Mucosa of descending colon (tissue), 3 donors: ENCODE results near the gene XKR3. TPM values are rescaled to one million over a fixed set of nuclear protein-coding genes. Genes with fewer than 3 reads are reported as not detected.

ENCODE experiments used
- ATAC-seq: fragments of 200-7000 bp; cut with Tn5 transposase; one replicate; pipeline ENCODE4 v1.9.1; 2020; ENCODE audit warnings: mild to moderate bottlenecking, moderate library complexity
- DNase-seq, 3 donors: peaks; one replicate each; pipeline ENCODE4 v3.0.0-alpha.2; 2020
- H3K36me3 ChIP-seq: fragments of 200-600 bp; one replicate; pipeline ENCODE4 v1.8.0; 2021; ENCODE audit warnings: low read depth, mild to moderate bottlenecking
- H3K4me1 ChIP-seq: fragments of 200-600 bp; one replicate; pipeline ENCODE4 v1.8.0; 2021; ENCODE audit warnings: low read depth, mild to moderate bottlenecking
- H3K4me3 ChIP-seq: fragments of 200-600 bp; one replicate; pipeline ENCODE4 v1.8.0; 2021; ENCODE audit warnings: mild to moderate bottlenecking
- H3K9me3 ChIP-seq: fragments of 200-600 bp; one replicate; pipeline ENCODE4 v1.8.0; 2021; ENCODE audit warnings: mild to moderate bottlenecking
- CTCF ChIP-seq: fragments of 200-600 bp; IDR thresholded peaks from one replicate; pipeline ENCODE4 v1.8.0; 2022; ENCODE audit warnings: antibody characterized with exemption, mild to moderate bottlenecking
- intact Hi-C, 2 donors: fragments of 100-400 bp; cut with DNase I in 1 of 2; cut with micrococcal nuclease in 1 of 2; formaldehyde crosslinking; loops; one replicate each; pipeline versions ENCODE4 v1.11.0 to v1.11.1; 2022; cut with DNase I, micrococcal nuclease
- total RNA-seq, 3 donors: library from RNA; stranded (reverse); fragmentation: NEBNext Ultra II Directional in 2 of 3; extraction: Animal tissue kit (Norgen Biotek cat#: 25700) in 2 of 3; gene quantifications; one replicate each; pipeline versions ENCODE4 v1.2.1 to v1.2.4, GENCODE V29; 2021 to 2023
- donor health status: DM: no; HTN: no; CAD: no; lungs with moderate emphysema.
- donor health status: DM: no; HTN: no; CAD: no.
- donor health status: DM: no; HTN: yes; CAD: no.

Gene XKR3
- total RNA-seq, 3 donors from 2014 or later: not detected

DNA sequence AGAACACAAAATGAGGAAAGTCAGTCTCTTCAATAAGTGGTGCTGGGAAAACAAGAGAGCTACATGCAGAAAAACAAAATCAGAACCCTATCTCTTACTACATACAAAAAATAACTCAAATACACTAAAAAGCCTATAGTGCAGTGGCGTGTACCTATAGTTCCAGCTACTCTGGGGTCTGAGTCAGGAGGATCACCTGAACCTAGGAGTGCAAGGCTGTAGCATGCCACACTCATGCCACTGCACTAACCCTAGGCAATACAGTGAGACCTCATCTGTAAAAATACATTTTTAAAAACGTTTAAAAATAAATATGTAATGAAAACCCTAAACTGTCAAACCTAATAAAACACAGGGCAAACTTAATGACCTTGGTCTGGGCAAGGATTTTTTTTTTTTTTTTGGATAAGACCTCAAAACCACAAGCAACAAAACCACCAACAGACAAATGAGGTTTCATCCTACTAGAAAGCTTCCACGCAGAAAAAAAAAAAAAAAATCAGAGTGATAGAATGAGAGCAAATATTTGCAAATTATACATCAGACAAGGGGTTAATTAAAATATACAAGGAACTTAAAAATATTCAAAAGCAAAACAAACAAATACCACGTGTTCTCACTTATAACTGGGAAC is 35.2 kb downstream of the XKR3 start:
- intact Hi-C loops: no loop called here
- TF ChIP-seq CTCF: no peak

DNA sequence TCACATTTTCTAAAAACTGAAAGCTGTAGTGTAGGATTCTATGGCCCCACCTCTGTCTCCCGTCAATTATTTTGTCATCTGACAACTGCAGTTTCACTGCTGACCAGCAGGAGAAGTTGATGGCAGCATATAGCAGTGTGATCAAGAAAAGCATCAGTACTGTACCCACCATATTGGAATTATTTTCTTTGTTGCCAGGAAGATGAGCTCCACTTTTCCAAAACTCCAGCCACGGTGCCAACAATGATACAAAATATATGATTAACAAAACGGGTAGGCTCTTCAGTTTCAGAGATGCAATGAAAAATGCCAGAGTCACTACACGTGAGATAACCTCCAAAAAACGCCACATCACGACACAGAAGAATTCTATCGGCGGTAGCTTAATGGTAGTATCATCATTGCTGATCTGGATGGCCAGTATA is 41.3 kb downstream of the XKR3 start:
- DNase-seq (no peak), ATAC-seq (no peak)
- Histone ChIP-seq H3K36me3 (no peaks in the 10 kb centered on the region), H3K9me3 (peaks cover 52% of the 10 kb centered on the region), H3K4me3 (no peak overlapping the region), H3K4me1 (no peaks in the 10 kb centered on the region)
- intact Hi-C loops: no loop called here
- no peak for TF ChIP-seq CTCF

More for the DNA sequence above, 35.2 kb downstream of the XKR3 start:
- H3K4me3 ChIP-seq: no peak overlapping the region
- H3K36me3 ChIP-seq: no peaks in the 10 kb centered on the region
- ATAC-seq (no peak), DNase-seq (no peak)
- no peaks in the 10 kb centered on the region for H3K4me1 ChIP-seq
- H3K9me3 ChIP-seq: peaks cover 38% of the 10 kb centered on the region

DNA sequence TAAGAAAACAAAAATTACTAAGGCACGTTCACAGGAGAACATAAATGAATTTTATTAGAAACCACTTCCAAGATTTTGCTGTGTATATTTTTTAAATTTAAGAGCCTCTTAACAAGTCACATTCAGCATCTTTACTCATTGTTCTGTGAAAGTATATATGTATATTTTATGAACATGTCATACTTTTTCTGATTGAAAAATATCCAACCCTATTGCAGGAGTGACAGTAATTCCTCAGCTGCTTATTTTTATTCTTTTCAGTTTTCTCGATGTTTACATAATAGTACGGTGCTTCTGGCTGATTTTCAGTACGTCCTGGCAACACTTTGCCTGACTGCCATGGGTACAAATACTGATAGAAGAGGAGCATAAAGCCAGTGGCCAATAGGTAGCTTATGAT is 41.8 kb downstream of the XKR3 start:
- no peaks in the 10 kb centered on the region for H3K4me1 ChIP-seq
- intact Hi-C loops: no loop called here

DNA sequence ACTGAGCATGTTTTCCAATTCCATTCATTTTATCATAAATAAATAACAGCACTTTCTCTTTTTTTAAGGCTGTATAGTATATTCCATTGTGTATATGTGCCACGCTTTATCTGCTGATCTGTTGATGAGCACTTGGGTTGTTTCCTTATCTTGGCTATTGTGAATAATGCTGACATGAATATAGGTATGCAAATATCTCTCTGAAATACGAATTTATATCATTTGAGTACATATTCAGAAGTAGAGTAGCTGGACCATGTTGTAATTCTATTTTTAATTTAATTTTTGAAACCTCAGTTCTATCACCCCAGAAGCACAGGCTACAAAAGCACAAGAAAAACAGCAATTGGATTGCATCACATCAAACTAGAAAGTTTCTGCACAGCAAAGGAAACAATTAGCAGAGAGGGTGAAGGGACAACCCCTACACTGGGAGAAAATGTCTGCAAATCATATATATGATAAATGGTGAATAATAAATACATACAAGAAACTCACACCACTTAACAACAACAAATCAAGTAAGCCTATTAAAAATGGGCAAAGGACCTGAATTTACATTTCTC is 43.4 kb downstream of the XKR3 start:
- H3K9me3 ChIP-seq: peaks cover 65% of the 10 kb centered on the region
- no peak for TF ChIP-seq CTCF
- no peaks in the 10 kb centered on the region for H3K4me1 ChIP-seq
- no peaks in the 10 kb centered on the region for H3K36me3 ChIP-seq
- H3K4me3 ChIP-seq: no peak overlapping the region
- DNase-seq (no peak), ATAC-seq (no peak)
- intact Hi-C loops: no loop called here

More for the DNA sequence above, 41.8 kb downstream of the XKR3 start:
- ATAC-seq (no peak), DNase-seq (no peak)
- Histone ChIP-seq H3K4me3 (no peak overlapping the region), H3K9me3 (peaks cover 53% of the 10 kb centered on the region), H3K36me3 (no peaks in the 10 kb centered on the region)
- no peak for TF ChIP-seq CTCF

- Histone ChIP-seq H3K36me3 (no peaks in the 10 kb centered on the region), H3K4me3 (no peak overlapping the region), H3K4me1 (no peaks in the 10 kb centered on the region), H3K9me3 (peaks cover 67% of the 10 kb centered on the region)
- ATAC-seq (no peak), DNase-seq (no peak)
- intact Hi-C loops: no loop called here
- TF ChIP-seq CTCF: no peak
Measured at GRCh38 chr22:16781074-16781763, 44.0 kb downstream of the XKR3 start.
